ENCODE measurements around the gene DCST2.

Gene DCST2

GRCh38 chr1:155009742-155010141 is 23.8 kb downstream of the DCST2 start:
- TF ChIP-seq CTCF (IDR thresholded peaks at IDR 0.05; ENCODE audit: borderline replicate concordance, insufficient read depth, low read depth, low read length): no peak
- no peak overlapping the region for H3K4me3 ChIP-seq (ENCODE audit: low read depth, low read length)

- TF ChIP-seq CTCF (IDR thresholded peaks at IDR 0.05; ENCODE audit: borderline replicate concordance, insufficient read depth, low read depth, low read length): no peak
- no peak overlapping the region for H3K4me3 ChIP-seq (ENCODE audit: low read depth, low read length)
These were observed 24.3 kb downstream of the DCST2 start for GRCh38 chr1:155009221-155009711.

GRCh38 chr1:155008015-155008941 is 25.3 kb downstream of the DCST2 start:
- H3K4me3 ChIP-seq (ENCODE audit: low read depth, low read length): no peak overlapping the region
- TF ChIP-seq CTCF (IDR thresholded peaks at IDR 0.05; ENCODE audit: borderline replicate concordance, insufficient read depth, low read depth, low read length): no peak

- no peak for TF ChIP-seq CTCF (IDR thresholded peaks at IDR 0.05; ENCODE audit: borderline replicate concordance, insufficient read depth, low read depth, low read length)
- no peak overlapping the region for H3K4me3 ChIP-seq (ENCODE audit: low read depth, low read length)
These were observed 26.2 kb downstream of the DCST2 start for GRCh38 chr1:155007251-155007828.

- TF ChIP-seq CTCF (IDR thresholded peaks at IDR 0.05; ENCODE audit: borderline replicate concordance, insufficient read depth, low read depth, low read length): no peak
- H3K4me3 ChIP-seq (ENCODE audit: low read depth, low read length): no peak overlapping the region
These were observed 26.9 kb downstream of the DCST2 start for GRCh38 chr1:155006601-155007101.

- TF ChIP-seq CTCF (IDR thresholded peaks at IDR 0.05; ENCODE audit: borderline replicate concordance, insufficient read depth, low read depth, low read length): no peak
- H3K4me3 ChIP-seq (ENCODE audit: low read depth, low read length): peak overlapping the region; percentile 94
These were observed 28.2 kb downstream of the DCST2 start for GRCh38 chr1:155005076-155006011.

All from GM12875 (cell line).